GM23248 (cell line): Measurements from ENCODE around the gene MPZL2.

Experiments
- EZH2 ChIP-seq: fragments of 200-600 bp; sonication (generic); IDR thresholded peaks from 2 replicates; pipeline ENCODE4 v1.6.1; 2018; ENCODE audit warnings: antibody characterized with exemption, mild to moderate bottlenecking; ENCODE audit not compliant: insufficient read depth, poor library complexity, severe bottlenecking
- EZH2phosphoT487 ChIP-seq: fragments of 200-600 bp; sonication (generic); IDR thresholded peaks from 2 replicates; pipeline ENCODE4 v1.6.1; 2018; ENCODE audit warnings: antibody characterized with exemption, moderate library complexity, mild to moderate bottlenecking, low read depth; ENCODE audit not compliant: insufficient read depth

GRCh38 chr11:118210323-118210722 is 53.8 kb downstream of the MPZL2 start:
- TF ChIP-seq EZH2 = no peak
- no peak for TF ChIP-seq EZH2phosphoT487
